ENCODE data around the gene KCNJ11. TPM values are rescaled to one million over a fixed set of nuclear protein-coding genes. Genes with fewer than 3 reads are reported as not detected.

KCNJ11 gene
- total and polyA plus RNA-seq, 2 donors (not counting 3 experiments of a cell fraction or from before 2014, with no cell fraction given): 0.04 TPM; not detected in 1

GRCh38 chr11:17407575-17407974 is 19.1 kb upstream of the KCNJ11 start:
- Histone ChIP-seq H3K27ac (ENCODE audit: insufficient read depth, low read depth, low read length) (no peak overlapping the region), H2AFZ (ENCODE audit: low read depth, low read length) (no peak overlapping the region), H3K9me1 (replicated peaks; ENCODE audit: control insufficient read depth, extremely low read depth, insufficient read depth, low read length) (no peaks in the 10 kb centered on the region), H3K4me1 (ENCODE audit: control insufficient read depth, extremely low read depth, insufficient read depth, low read length) (peaks cover 5% of the 10 kb centered on the region), H3K9ac (replicated peaks; ENCODE audit: extremely low read depth, insufficient read depth, low read length) (no peak overlapping the region), H3K4me3 (replicated peaks in 1 of 3; ENCODE audit: insufficient read depth in 1 of 3, low read depth in 1 of 3, low read length in 3 of 3) (no peak overlapping the region), H3K36me3 (ENCODE audit: control insufficient read depth in 2 of 2, extremely low read depth in 1 of 2, insufficient read depth in 2 of 2, low read length in 2 of 2) (no peaks in the 10 kb centered on the region), H4K20me1 (replicated peaks; ENCODE audit: control insufficient read depth, extremely low read depth, insufficient read depth, low read length) (no peaks in the 10 kb centered on the region), H3K27me3 (ENCODE audit: control insufficient read depth in 2 of 2, insufficient read depth in 2 of 2, low read length in 2 of 2) (no peaks in the 10 kb centered on the region), H3K9me3 (replicated peaks; ENCODE audit: control insufficient read depth, insufficient read depth, low read length) (no peaks in the 10 kb centered on the region), H3K4me2 (ENCODE audit: insufficient read depth, low read length) (no peak overlapping the region), H3K79me2 (ENCODE audit: control insufficient read depth, insufficient read depth, low read length) (no peaks in the 10 kb centered on the region)
- intact Hi-C loops (cut with micrococcal nuclease) (no loop called here), dilution Hi-C loops (cut with MboI; ENCODE audit: extremely low pct_ligation_motif_present, low sequenced_read_pairs) (no loop called here)
- no TSS peak for BruUV-seq (replicated peaks)
- FAIRE-seq (no peak), DNase-seq (ENCODE audit: low read depth, low spot score) (no peak)
- ChIA-PET CTCF (interaction anchor here (1.0 to 1.3 kb wide), 2 partner anchors 12 to 121 kb away, joined by 3 to 5 read pairs; no protein-coding TSS in a partner anchor), POLR2A (no interaction called here)
- no peak for TF ChIP-seq POLR2AphosphoS5 (IDR thresholded peaks at IDR 0.05; ENCODE audit: insufficient read depth, low read depth, low read length)
- TF ChIP-seq MAX (IDR thresholded peaks at IDR 0.05; ENCODE audit: insufficient read depth, insufficient read length): no peak
- no peak for TF ChIP-seq GATA2 (IDR thresholded peaks at IDR 0.05; ENCODE audit: insufficient read depth, insufficient read length, low read depth, low read length)
- TF ChIP-seq POLR2A (IDR thresholded peaks at IDR 0.05; ENCODE audit: low read depth, low read length): no peak
- TF ChIP-seq, protein P1, sequence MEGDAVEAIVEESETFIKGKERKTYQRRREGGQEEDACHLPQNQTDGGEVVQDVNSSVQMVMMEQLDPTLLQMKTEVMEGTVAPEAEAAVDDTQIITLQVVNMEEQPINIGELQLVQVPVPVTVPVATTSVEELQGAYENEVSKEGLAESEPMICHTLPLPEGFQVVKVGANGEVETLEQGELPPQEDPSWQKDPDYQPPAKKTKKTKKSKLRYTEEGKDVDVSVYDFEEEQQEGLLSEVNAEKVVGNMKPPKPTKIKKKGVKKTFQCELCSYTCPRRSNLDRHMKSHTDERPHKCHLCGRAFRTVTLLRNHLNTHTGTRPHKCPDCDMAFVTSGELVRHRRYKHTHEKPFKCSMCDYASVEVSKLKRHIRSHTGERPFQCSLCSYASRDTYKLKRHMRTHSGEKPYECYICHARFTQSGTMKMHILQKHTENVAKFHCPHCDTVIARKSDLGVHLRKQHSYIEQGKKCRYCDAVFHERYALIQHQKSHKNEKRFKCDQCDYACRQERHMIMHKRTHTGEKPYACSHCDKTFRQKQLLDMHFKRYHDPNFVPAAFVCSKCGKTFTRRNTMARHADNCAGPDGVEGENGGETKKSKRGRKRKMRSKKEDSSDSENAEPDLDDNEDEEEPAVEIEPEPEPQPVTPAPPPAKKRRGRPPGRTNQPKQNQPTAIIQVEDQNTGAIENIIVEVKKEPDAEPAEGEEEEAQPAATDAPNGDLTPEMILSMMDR (IDR thresholded peaks at IDR 0.05; ENCODE audit: extremely low read depth in 1 of 2, insufficient read depth in 1 of 2, low read depth in 1 of 2, low read length in 2 of 2): no peak
- TF ChIP-seq FOS (IDR thresholded peaks at IDR 0.05; ENCODE audit: borderline replicate concordance, insufficient read depth, low read length): no peak
- TF ChIP-seq EZH2 (IDR thresholded peaks at IDR 0.05; ENCODE audit: borderline replicate concordance, low read depth, low read length, severe bottlenecking): no peak
- no peak for TF ChIP-seq MYC (IDR thresholded peaks at IDR 0.05; ENCODE audit: low read depth, low read length)
- TF ChIP-seq JUN (IDR thresholded peaks at IDR 0.05; ENCODE audit: borderline replicate concordance, insufficient read depth, insufficient read length, low read depth): no peak

Data from endothelial cell of umbilical vein (primary cell).